Epithelial cell of prostate (primary cell): ENCODE results near the gene AJM1.

Experiments
- DNase-seq: peaks from one replicate; pipeline ENCODE4 v3.0.0-alpha.2; 2011; ENCODE audit warnings: low read depth, low spot score
- H3K27ac ChIP-seq: fragments of 450-650 bp; 2 replicates; pipeline ENCODE4 v1.5.1; 2017; ENCODE audit warnings: mild to moderate bottlenecking

Gene AJM1

DNA sequence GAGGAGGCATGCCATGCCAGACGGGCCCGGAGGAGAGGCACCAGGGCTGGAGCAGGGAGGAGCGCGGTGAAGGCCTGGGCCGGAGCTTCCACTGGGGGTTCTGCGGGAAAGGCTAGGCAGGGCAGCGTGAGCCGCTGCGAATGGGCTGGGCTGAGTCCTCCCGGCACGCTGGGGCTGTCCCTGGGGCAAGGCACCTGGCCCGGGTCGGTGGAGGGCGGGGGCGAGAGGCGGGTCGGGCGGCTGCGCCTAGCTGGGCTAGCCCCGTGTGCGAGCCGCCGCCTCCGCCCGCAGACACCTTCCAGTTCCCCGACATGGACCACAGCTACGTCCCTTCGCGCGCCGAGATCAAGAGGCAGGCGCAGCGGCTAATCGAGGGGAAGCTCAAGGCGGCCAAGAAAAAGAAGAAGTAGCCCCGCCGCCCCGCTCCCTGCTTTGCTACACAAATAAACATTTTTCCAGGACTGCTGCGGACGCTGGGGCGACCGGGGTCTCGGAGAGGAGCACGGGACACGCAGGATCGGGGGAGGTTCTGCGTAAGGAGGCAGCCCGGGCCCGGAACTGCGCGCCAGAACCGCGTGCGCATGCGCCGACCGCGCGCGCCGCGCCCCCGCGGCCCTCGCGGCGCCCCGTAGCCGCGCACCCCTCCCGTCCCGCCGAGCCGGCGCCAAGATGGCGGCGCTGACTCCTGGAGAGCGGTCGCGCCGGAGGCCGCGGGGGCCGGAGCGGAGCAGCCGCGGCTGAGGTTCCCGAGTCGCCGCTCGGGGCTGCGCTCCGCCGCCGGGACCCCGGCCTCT lies 34.8 kb upstream of the AJM1 start, which contains the start of gene RABL6:
RABL6 (plus strand) TSS at position 668 of the 794 bp plus-strand sequence. CDS start 249 bp downstream, outside the sequence.
- no peak for DNase-seq
- H3K27ac ChIP-seq = peak within 1 kb of the TSS; percentile 59

DNA sequence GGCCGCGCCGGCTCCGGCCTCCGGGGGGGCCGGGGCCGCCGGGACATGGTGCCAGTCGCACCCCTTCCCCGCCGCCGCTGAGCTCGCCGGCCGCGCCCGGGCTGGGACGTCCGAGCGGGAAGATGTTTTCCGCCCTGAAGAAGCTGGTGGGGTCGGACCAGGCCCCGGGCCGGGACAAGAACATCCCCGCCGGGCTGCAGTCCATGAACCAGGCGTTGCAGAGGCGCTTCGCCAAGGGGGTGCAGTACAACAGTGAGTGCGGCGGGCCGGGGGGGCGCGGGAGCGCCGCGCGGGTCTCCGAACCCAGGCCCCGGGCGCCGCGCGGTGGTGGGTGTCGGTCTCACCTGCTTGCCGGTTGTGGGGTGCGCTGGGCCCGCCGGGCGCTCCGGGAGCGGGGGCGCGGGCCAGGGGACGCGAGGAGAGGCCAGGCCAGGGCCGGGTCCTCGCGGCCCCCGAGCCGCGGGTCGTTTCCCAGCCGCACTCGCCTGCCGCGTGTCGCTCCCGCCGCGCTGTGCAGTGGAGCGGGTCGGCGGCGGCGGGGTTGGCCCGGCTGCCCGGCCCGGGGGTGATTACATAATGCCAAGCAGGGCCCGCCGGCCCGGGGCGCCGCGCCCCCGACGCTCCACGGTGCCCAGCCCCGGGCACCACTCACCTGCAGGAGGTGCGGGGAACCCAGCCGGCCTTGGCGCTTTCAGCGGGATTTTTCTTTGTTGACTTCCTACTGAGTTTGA lies 34.0 kb upstream of the AJM1 start:
- DNase-seq = no peak
- H3K27ac ChIP-seq = peak overlapping the region; percentile 59

DNA sequence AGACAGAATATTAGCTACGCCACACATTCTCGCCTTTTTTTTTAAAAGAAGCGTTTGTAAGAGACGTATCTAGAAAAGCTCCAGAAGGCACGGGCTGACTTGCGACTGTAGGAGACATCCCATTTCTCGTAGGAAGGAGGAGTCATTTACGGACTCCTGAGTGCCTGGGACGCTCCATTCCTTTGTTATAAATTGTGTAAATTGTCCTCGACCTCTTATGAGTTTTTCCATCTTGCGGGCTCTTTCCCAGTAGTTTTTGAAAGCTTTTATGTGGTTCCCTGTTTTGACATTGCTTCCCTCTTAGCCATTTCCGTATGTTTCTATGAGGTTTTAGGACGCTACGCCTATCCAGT lies 33.5 kb upstream of the AJM1 start:
- peak overlapping the region; percentile 59 for H3K27ac ChIP-seq
- DNase-seq = no peak

DNA sequence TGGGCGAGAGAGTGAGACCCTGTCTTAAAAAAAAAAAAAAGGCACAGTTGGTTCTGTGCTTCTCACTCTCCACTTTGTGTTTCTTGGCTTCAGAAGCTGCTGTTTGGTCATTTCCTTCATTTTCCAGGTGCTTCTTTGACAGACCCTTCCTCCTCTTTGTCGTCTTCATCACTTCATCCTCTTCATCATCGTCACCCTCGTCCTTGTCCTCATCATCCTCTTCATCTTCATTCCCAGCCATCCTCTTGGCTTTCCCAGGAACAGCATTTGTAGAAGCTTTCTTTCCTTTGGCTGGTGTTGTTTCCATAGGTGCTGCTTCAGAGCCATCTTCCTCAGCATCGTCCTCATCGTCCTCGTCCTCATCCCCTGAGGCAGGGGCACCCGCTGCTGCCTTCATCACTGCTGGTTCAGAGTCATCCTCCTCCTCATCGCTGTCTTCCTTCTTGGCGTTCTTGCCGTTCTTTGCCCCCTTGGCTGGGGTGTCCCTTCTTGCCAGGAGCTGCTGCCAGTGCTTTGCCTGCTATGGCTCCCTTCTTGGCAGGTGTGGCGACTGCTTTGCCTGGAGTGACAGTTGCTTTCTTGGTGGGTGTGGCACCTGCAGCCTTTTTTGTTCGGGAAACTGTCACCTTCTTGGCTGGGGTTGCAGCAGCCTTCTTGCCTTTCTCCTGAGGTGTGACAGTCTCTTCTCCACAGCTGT lies 27.4 kb upstream of the AJM1 start:
- no peak for DNase-seq

DNA sequence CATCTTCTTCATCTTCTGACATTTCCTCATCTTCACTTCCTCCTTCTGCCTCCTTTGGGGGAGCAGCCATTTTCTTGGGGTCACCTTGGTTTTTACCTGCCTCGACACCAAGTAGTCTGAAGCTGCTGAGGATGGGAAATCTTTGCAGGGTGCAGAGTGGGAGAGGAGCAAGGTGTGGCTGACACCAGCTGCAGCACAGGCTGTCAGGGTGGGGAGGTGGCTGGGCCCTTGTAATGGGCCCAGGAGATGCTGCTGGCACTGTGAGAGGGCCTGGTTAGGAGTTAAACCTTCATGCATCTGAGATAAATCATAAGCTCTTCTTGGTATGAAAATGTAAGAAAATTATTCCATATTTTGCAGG lies 26.9 kb upstream of the AJM1 start:
- DNase-seq = no peak
- no peak overlapping the region for H3K27ac ChIP-seq

More for the DNA sequence above, 27.4 kb upstream of the AJM1 start:
- H3K27ac ChIP-seq = no peak overlapping the region

DNA sequence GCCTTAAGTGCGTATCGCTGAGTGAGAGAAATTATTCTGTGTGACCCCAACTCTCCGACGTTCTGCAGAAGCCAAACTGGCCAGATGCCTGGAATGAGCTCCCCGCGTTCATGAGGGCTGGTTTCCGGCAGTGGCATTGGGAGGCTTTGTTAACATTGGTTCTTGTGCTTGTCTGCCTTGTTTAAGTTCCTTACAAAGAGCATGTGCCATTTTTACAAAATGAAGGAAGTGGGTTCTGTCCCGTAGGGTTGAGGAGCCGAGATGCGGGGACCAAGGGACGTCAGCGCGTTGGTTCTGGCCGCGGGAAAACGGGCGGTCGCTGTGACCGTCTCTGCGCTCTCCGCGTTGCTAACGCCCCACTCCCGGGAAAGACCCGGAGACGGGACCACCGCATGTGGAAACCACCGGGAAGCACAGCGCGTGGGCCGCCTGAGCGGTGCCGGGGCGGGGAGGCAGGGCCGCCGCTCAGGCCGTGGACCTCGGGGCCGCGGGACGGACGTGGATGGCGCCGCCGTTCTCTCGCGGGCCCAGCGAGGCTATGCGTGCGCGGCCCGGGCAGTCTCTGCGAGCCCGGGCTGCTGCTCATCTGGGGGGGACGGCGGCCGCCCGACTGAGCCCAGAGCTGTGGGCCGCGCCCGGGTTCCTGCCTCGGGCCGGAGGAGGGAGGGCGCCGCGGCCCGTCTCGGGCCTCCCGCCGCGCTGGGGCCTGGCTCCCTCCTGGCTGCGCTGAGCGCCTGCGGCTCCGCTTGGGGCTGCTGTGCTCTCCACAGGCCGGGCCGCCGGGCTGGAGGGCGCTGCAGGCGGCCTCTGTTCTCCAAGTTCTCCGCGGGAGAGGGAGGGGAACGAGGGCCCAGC lies 21.1 kb upstream of the AJM1 start:
- H3K27ac ChIP-seq = no peak overlapping the region
- DNase-seq = no peak

DNA sequence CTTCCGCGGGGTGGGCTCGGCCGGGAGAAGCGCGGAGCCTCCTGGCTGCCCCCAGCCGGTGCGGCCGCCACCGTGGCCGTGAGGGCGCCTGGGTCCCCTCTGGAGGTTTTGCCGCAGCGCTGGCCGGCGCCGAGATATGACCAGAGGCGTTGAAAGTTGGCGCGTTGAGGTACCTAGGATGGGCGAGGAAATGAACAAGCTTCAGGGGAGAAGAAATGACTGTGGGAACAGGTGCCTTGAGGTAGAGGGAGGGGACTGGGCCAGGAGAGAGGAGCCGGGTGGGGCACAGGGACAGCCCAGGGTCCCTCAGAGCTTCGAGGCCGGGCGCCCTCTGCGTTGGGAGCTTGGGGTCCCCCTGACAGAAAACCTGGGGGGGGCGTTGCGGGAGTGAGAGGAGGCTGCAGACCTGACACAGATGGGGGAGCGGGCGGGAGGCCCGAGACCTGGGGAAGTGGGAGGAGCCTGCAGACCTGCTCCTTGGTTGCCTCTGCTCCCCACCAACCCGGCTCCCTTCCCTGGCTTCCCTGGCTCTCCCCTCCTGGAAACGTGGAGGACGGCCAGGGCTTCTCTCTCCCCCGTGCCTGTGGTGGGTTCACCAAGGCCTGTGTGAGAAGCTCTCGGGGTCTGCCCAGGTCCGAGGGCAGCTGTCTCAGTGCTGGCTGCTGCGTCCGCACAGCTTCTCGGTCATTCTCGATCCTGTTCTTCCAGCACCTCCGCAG lies 20.3 kb upstream of the AJM1 start:
- no peak for DNase-seq
- no peak overlapping the region for H3K27ac ChIP-seq

DNA sequence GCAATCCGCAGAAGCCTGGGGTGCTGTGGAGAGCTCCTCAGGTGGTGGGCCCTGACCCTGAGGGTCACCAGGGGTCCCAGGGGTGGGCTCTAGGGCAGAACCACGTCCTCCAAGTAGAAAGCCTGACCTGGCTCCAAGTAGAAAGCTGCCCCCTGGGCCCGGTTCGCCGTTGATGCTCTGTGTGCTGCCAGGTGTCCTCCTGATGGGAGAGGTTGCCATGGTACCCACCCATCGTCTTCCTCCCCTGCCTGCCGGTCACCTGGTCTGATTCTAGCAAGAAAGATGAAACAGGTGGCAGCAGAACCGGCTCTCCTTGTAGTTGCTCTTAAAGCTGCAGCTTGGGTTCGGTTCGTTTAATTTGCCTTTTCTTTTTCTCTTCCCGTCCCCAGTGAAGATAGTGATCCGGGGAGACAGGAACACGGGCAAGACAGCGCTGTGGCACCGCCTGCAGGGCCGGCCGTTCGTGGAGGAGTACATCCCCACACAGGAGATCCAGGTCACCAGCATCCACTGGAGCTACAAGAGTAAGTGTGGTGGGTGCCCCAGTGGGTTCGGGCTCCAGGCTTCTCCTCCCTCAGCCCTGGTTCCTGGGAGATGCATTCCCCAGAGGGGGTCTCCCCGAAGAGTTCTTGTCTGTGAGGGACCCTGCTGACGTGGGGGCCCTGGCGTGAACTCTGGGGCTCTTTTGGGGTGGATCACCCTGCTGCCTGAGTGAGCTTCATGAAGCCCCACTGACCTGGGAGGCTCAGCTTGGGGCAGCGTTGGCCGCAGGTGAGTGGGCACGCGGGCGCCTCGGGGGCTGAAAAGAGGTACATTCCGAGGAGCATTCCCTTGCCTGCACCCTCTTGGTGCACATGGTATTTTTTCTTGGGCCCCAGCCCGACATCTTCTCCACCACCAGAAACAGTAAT lies 18.9 kb upstream of the AJM1 start:
- H3K27ac ChIP-seq = no peak overlapping the region
- no peak for DNase-seq

DNA sequence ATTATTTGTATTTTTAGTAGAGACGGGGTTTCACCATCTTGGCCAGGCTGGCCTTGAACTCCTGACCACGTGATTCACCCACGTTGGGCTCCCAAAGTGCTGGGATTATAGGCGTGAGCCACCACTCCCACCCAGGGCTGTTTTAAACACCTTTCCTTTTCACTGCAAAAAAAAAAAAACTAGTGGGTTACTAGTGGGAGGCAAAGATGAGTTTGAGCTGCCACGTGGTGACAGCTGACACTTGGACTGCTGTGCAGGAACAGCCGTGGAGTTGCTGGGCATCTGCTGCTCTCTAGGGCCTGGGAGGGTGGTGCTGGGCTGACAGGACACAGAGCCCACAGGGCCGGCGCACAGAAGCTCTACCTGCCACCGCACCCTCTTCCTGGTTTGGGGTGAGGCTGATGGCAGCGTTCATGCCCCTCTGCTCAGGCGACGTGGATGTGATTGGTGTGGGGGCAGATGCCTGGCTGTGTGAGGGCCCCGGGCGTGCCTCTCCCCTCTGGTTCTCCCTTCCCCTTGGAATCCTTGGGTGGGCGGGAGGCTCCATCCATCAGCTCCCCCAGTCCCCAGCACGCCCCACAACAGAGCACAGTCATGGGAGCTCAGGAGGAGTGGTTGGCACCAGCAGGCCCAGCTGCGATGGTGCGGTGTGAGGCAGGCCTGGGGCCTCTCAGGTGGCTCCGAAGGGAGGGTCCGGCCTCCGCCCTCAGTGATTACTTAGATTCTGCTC lies 17.6 kb upstream of the AJM1 start:
- H3K27ac ChIP-seq = no peak overlapping the region
- no peak for DNase-seq

DNA sequence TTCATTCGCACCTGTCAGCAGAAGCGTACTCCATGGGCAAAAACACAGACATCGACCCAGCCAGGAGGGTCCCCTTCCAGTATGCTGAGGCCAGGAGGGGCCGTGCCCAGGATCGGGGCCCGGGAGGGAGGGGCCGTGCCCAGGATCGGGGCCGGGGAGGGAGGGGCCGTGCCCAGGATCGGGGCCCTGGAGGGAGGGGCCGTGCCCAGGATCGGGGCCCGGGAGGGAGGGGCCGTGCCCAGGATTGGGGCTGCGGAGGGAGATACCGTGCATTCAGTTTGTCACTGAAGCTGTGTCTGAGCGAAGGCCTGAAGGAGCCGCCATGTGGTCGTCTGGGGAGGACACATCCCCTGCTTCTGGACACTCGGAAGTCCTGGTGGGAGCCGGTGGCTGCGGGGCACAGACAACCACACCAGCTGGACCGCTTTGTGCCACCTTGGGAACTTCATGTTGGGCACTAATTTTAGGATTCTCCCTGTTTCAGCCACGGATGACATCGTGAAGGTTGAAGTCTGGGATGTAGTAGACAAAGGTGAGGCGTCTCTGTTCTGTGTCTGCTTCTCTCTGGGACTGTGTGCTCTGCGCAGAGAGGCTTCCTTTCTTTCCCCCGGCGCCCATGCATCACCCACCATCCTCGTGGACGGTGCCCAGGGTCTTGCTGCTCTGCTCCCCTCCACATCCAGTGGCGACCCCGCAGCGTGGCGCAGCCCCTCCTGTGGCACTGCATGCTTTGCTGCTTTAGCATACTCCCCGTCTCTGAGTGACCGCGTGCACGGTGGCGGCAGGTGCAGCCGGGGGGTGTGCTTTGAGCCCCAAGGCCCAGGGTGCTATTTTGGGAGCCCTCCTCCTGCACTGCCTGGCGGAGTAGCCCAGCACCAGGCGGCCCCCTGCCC lies 16.7 kb upstream of the AJM1 start:
- no peak for DNase-seq
- H3K27ac ChIP-seq = no peak overlapping the region

DNA sequence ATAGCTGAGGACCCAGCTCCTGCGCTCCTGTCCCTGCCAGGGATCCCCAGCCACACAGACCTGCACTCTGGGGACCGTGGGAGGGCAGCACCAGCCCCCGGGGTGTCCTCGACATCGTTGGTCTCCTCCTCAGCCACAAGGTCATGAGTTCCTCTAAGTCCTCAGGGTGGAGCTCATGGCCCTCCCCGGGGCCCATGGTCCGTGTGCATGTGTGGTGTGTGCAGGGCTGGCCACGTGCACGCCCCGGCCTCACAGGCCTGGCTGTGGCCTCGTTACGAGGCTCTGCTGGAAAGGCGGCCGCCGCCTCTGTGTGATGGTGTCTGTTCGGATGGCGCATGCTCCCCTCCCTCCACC lies 16.1 kb upstream of the AJM1 start:
- DNase-seq = no peak
- H3K27ac ChIP-seq = no peak overlapping the region

DNA sequence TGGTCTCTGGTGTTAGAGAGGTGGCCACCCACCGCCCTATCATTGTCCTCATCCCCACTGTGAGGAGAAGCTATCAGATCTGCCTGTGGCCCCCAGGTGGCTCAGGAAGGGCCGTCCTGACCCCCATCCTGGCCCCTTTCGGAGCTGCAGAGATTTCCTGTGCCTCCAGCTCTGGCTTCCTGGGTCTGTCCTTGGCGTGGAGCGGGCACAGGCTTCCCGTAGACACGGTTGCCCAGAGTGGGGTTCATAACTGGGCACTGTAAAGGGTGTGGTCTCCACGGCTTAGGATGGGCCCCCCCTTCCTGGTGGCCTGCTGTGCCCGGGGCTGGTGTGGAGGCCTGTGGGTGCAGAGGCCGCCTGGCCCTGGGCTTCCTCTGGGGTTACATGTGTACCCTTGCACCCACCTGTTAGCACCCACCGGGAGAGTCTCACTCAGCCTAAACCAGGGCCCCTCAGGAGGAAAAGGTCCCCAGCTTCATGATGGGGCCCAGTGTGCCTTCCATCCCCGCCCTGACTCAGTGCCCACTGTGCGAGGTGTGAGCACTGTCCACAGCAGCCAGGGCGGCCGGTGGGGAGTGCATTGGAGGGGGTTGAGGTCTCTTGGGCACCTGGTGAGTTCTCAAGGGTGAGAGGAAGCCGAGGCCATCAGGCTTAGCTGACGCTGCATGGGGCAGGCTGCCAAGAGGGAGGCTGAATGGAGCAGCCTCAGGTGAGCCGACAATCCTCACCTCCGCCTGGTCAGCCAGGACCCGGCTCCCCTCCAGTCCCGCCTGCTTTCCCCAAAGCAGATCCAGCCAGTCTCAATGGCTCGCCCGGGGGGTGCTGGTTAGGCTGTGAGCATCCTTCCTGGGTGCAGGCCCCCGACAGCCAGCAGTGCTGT lies 15.3 kb upstream of the AJM1 start:
- H3K27ac ChIP-seq = no peak overlapping the region
- DNase-seq = no peak

DNA sequence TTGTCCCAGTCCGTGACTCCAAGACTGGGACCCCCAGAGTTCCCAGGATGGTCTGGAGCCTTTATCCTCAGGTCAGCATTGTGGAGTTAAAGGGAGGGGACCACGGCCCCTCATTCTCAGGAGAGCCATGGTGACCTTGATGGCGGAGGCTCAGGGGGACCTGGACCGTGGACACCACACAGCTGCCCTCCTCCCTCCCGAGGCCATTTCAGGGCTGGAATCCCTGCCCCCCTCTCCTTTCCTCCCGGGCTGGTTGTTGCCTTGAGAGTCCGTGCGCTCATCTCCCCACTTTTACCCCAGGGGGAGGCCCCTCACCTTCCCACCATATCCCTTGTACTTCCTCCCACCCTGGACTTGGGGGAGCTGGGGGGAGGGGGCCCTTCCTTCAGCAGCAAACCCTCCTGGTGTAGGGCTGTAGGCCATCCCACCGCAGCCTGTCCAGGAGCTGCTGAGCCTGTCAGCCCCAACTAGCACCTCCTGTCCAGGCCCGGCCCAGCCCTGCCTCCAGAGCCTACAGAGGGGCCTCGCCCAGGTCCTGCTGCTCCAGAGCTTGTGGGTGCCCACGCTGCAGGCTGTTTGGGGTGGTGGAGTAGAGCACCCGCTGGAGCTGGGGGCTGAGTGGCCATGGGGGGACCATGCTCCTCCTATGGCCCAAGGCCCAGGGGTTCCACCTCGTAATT lies 14.3 kb upstream of the AJM1 start:
- no peak overlapping the region for H3K27ac ChIP-seq
- no peak for DNase-seq

DNA sequence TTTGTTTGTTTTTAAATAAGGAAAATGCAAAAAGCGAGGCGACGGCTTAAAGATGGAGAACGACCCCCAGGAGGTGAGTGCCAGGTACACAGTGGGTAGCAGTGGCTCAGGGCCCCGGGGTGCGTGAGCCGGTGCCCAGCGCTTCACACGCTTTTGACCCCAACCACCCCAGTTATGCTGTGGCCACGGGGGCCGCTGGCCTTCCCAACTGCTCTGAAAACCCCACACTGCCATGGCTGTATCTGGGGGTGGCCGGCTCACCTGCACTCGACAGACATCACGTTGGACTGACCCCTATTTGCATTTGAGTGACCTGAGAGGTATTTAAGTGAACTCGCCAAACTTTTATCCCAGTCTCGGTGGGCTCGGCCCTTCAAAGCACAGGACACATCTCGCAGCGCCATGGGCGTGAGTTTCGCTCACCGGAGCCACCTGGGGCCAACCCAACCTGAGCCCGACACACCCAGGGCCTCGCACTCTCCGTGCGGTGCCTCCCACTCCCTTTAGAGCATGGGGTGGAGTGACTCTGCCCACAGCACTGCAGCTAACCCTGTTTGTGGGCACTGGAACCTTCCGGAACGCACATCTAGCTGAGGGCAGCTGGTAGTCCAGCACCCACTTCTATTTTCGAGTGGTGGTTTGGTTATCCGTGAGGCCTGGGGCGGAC lies 13.7 kb upstream of the AJM1 start:
- no peak for DNase-seq
- no peak overlapping the region for H3K27ac ChIP-seq

DNA sequence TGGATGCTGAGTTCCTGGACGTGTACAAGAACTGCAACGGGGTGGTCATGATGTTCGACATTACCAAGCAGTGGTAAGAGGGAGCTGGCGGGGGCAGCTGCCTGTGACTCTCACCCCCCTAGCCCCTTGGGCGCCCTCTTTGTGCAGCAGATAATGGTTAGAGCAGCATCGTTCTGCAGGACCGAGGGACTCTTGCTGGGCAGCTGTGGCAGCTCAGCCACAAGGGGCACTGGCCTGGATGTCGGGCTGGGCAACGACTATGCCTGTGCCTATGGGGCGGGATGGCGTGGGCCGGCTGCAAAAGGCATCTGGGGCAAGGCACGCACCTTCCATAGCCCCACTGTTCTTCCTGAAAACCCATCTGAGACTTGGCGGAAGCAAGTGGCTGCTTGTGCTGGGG lies 12.9 kb upstream of the AJM1 start:
- no peak overlapping the region for H3K27ac ChIP-seq
- DNase-seq = no peak
